ENCODE measurements around the gene RTF2. TPM values are rescaled to one million over a fixed set of nuclear protein-coding genes. Genes with fewer than 3 reads are reported as not detected.

The RTF2 gene
- total RNA-seq, 1 donor from 2014 or later: 81.4 TPM

DNA sequence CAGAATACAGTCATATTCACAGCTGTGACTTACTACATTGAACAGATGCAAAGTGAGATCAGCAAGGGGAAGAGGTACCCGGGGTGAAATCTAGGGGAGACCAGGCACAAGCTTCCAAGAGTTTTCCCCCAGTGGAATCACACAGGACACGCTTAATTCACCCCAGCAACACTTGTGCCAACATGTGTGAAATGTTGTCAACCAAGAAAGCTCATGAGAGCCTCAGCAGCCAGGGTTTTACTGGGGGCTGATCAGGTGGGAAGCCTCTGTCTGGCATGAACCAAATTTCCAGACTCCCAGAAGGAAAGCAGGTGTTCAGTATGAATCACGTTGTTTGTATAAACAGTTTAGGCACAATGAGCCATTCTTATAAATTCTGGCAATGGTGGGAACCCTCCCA lies 6.9 kb upstream of the RTF2 start:
- no peaks in the 10 kb centered on the region for H3K4me1 ChIP-seq (ENCODE audit: insufficient read depth, low read length)

DNA sequence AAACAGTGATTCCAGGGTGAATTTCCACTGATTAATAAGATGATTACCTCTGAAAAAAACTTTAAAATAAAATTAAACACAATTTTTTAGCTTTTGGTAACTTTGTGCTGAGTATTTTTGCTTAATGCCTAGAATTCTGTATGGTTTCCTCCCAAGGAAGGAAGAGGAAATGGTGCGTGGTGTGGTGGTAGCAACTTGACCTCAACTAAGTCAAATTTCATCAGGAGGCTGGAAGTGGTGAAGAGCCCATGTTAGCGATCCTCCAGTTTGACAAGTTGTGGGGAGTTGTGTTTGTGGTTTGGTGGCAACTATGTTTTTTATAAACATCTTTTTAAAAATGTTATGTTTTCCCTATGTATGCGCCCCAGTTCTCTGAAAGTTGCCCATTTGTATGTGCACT lies 5.0 kb upstream of the RTF2 start:
- no peak for TF ChIP-seq EZH2 (IDR thresholded peaks at IDR 0.05; ENCODE audit: insufficient read depth, low read length)
- TF ChIP-seq, protein P1, sequence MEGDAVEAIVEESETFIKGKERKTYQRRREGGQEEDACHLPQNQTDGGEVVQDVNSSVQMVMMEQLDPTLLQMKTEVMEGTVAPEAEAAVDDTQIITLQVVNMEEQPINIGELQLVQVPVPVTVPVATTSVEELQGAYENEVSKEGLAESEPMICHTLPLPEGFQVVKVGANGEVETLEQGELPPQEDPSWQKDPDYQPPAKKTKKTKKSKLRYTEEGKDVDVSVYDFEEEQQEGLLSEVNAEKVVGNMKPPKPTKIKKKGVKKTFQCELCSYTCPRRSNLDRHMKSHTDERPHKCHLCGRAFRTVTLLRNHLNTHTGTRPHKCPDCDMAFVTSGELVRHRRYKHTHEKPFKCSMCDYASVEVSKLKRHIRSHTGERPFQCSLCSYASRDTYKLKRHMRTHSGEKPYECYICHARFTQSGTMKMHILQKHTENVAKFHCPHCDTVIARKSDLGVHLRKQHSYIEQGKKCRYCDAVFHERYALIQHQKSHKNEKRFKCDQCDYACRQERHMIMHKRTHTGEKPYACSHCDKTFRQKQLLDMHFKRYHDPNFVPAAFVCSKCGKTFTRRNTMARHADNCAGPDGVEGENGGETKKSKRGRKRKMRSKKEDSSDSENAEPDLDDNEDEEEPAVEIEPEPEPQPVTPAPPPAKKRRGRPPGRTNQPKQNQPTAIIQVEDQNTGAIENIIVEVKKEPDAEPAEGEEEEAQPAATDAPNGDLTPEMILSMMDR (IDR thresholded peaks at IDR 0.05; ENCODE audit: insufficient read depth, low read depth, low read length): no peak
- H3K27me3 Mint-ChIP-seq (ENCODE audit: low read depth, unreplicated experiment): peaks cover 14% of the 10 kb centered on the region

More for the DNA sequence above, 6.9 kb upstream of the RTF2 start:
- Histone ChIP-seq H3K36me3 (ENCODE audit: insufficient read depth, low read length) (peaks cover 12% of the 10 kb centered on the region), H3K79me2 (ENCODE audit: insufficient read depth, low read length) (no peaks in the 10 kb centered on the region), H3K9me3 (ENCODE audit: insufficient read depth, low read depth, low read length) (no peaks in the 10 kb centered on the region), H3K4me2 (ENCODE audit: low read length) (no peak overlapping the region), H3K27ac (ENCODE audit: low read depth, low read length) (no peak overlapping the region), H3K4me3 (ENCODE audit: insufficient read depth, low read depth, low read length) (no peak overlapping the region), H3K9ac (ENCODE audit: low read length) (no peak overlapping the region), H3K27me3 (ENCODE audit: insufficient read depth, low read length) (no peaks in the 10 kb centered on the region), H4K20me1 (ENCODE audit: insufficient read depth, low read length) (no peaks in the 10 kb centered on the region), H2AFZ (ENCODE audit: low read depth, low read length) (no peak overlapping the region)
- H3K4me3 Mint-ChIP-seq (ENCODE audit: unreplicated experiment): no peak overlapping the region
- peaks cover 3% of the 10 kb centered on the region for H3K36me3 Mint-ChIP-seq (ENCODE audit: low read depth, unreplicated experiment)
- H3K27ac Mint-ChIP-seq (ENCODE audit: unreplicated experiment): no peak overlapping the region
- H3K4me1 Mint-ChIP-seq (ENCODE audit: low read depth, unreplicated experiment): no peaks in the 10 kb centered on the region
- H3K27me3 Mint-ChIP-seq (ENCODE audit: low read depth, unreplicated experiment): peaks cover 14% of the 10 kb centered on the region
- DNase-seq (ENCODE audit: low read depth): no peak
- no peaks in the 10 kb centered on the region for H3K9me3 Mint-ChIP-seq (ENCODE audit: unreplicated experiment)
- no peak for TF ChIP-seq EZH2 (IDR thresholded peaks at IDR 0.05; ENCODE audit: insufficient read depth, low read length)
- TF ChIP-seq, protein P1 (IDR thresholded peaks at IDR 0.05; ENCODE audit: insufficient read depth, low read depth, low read length): no peak
- no peak for FAIRE-seq

DNA sequence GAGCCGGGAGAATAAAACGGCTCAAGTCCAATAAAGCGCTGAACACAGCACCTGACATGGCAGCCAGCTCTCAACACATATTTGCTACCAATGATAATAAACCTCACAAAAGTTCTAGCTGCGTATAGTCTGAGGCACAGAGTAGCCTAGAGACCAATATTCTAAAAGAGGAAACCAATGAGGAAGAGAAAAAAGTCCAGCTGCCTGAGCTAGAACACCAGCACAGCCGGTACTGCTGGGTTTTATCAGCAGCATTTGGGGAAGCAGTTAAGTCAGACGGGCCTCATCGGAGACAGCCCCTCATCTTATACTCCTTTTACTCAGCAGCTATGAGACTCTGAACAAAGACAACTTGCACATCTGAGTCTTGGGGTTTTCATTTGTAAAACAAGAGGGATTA lies 2.4 kb upstream of the RTF2 start:
- Histone ChIP-seq H3K9me3 (ENCODE audit: insufficient read depth, low read depth, low read length) (no peaks in the 10 kb centered on the region), H3K27me3 (ENCODE audit: insufficient read depth, low read length) (no peaks in the 10 kb centered on the region), H3K27ac (ENCODE audit: low read depth, low read length) (no peak overlapping the region), H3K4me2 (ENCODE audit: low read length) (no peak overlapping the region), H3K36me3 (ENCODE audit: insufficient read depth, low read length) (no peaks in the 10 kb centered on the region), H3K4me3 (ENCODE audit: insufficient read depth, low read depth, low read length) (no peak overlapping the region), H2AFZ (ENCODE audit: low read depth, low read length) (no peak overlapping the region), H4K20me1 (ENCODE audit: insufficient read depth, low read length) (peaks cover 10% of the 10 kb centered on the region), H3K9ac (ENCODE audit: low read length) (no peak overlapping the region), H3K79me2 (ENCODE audit: insufficient read depth, low read length) (peaks cover 26% of the 10 kb centered on the region), H3K4me1 (ENCODE audit: insufficient read depth, low read length) (peaks cover 17% of the 10 kb centered on the region)
- Mint-ChIP-seq H3K4me1 (ENCODE audit: low read depth, unreplicated experiment) (peaks cover 3% of the 10 kb centered on the region), H3K36me3 (ENCODE audit: low read depth, unreplicated experiment) (no peaks in the 10 kb centered on the region), H3K4me3 (ENCODE audit: unreplicated experiment) (no peak overlapping the region), H3K9me3 (ENCODE audit: unreplicated experiment) (no peaks in the 10 kb centered on the region), H3K27me3 (ENCODE audit: low read depth, unreplicated experiment) (peaks cover 5% of the 10 kb centered on the region), H3K27ac (ENCODE audit: unreplicated experiment) (no peak overlapping the region)
- DNase-seq (ENCODE audit: low read depth) (no peak), FAIRE-seq (no peak)
- TF ChIP-seq, protein P1 (IDR thresholded peaks at IDR 0.05; ENCODE audit: insufficient read depth, low read depth, low read length): no peak
- no peak for TF ChIP-seq EZH2 (IDR thresholded peaks at IDR 0.05; ENCODE audit: insufficient read depth, low read length)

More for the DNA sequence above, 5.0 kb upstream of the RTF2 start:
- Mint-ChIP-seq H3K4me1 (ENCODE audit: low read depth, unreplicated experiment) (no peaks in the 10 kb centered on the region), H3K36me3 (ENCODE audit: low read depth, unreplicated experiment) (peaks cover 3% of the 10 kb centered on the region), H3K4me3 (ENCODE audit: unreplicated experiment) (no peak overlapping the region), H3K27ac (ENCODE audit: unreplicated experiment) (no peak overlapping the region), H3K9me3 (ENCODE audit: unreplicated experiment) (no peaks in the 10 kb centered on the region)
- Histone ChIP-seq H3K36me3 (ENCODE audit: insufficient read depth, low read length) (peaks cover 8% of the 10 kb centered on the region), H3K27ac (ENCODE audit: low read depth, low read length) (no peak overlapping the region), H3K4me2 (ENCODE audit: low read length) (no peak overlapping the region), H2AFZ (ENCODE audit: low read depth, low read length) (no peak overlapping the region), H3K79me2 (ENCODE audit: insufficient read depth, low read length) (peaks cover under 1% of the 10 kb centered on the region), H4K20me1 (ENCODE audit: insufficient read depth, low read length) (no peaks in the 10 kb centered on the region), H3K4me3 (ENCODE audit: insufficient read depth, low read depth, low read length) (no peak overlapping the region), H3K27me3 (ENCODE audit: insufficient read depth, low read length) (no peaks in the 10 kb centered on the region), H3K9me3 (ENCODE audit: insufficient read depth, low read depth, low read length) (no peaks in the 10 kb centered on the region), H3K9ac (ENCODE audit: low read length) (no peak overlapping the region), H3K4me1 (ENCODE audit: insufficient read depth, low read length) (peaks cover 6% of the 10 kb centered on the region)
- DNase-seq (ENCODE audit: low read depth): no peak
- FAIRE-seq: no peak
